ENCODE data around the gene CUEDC1.

CUEDC1 gene

DNA sequence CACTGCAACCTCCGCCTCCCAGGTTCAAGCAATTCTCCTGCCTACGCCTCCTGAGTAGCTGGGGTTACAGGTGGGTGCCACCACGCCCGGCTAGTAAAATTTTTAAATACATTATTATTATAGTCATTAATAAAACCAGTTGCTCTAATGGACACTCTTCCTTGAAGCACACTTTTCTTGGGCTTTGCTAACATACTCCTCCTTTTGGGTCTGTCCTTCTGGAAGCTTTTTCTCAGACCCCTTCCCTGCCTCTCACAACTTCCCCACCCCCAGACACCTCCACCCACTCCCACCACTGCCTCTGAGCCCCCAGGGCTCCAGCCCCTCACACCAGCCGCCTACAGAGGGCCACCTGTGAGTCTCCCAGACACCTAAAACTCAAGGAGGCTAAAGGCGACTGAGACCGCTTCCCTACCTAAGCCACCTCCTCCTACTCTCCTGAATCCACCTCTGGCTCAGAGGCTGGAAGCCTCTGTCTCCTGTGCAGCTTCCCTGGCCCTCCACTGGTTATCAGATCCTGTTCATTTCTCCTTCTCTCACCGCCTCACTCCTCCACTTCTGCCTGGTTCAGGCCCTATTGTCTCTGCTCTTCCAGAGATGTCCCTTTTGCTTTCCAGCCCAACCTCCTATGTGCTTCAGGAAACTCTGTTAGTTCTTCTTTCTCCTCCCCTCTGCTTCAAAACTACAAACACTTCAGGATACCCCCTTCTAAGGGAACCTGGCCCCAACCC is 2.1 kb upstream of the CUEDC1 start:
- DNase-seq: no peak

DNA sequence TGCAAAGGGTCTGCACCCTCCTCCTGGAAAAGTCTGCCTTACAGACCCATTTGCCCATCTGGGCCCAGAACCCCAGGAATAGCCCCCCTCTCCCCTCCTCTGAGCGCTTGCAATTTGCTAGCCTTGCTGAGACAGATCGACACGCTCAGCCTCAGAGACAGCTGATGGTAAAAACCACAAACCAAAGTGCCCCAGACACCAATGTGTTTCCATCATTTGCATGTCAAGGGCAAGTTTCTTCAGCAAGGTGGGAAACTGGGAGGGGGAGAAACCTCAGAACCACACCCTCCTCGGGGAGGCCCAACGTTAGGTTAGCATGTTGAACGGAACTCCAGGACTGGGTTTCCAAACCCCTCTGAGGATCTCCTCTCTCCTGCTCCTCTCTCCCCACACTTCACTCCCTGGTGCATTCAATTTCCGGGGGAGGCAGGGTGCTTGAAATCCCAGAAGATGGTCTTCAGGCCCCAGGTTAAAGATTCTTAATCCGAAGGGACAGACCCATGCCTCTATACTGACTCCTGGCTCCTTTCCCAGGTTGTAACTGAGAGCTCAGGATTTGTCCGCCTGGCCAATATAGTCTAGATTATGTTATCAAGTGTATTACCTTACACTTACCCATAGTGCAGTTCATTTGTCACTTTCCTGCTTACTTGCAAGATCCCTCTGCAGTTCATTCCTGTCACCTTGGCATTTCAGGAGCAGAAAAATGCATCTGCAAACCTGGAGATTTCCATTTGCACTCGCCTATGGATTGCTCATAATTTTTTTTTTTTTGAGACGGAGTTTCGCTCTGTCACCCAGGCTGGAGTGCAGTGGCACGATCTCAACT is 1.3 kb upstream of the CUEDC1 start:
- DNase-seq: no peak

DNA sequence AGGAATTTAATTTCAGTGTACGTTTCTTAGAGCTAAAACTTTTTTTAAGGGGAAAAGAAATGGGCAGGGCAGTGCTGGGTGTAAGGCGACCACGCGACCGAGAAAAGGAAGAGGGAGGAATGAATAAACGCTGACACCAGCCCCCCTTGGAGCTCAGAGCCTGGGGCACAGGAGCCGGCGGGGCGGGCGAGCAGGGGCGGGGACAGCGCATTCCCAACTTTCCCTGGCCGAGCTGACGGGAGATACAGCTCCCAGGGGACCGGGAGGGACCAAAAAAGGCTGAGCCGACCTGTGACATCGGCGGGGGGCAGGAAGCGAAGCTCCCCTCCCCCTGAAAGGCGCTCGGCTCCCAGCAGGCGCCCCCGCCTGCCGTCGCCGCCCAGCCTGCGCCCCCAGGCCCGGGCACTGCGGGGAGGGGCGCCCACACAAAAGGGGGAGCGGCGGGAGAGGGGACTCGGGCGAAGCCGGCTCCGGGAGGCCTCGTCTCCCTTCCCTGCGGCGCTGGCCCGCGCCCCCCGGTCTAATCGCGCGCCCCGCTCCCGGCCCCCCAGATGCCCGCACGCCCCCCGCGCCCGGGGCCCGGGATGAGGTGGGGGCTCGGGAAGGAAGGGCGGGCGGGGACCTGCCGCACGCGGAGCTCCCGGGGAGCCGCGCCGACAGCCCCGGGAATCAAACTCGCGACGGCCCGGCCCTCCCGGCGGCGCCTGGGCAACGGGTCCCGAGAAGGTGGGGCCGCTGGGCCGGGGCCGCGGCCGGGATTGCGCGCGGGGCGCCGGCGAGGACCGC is 622 bp downstream of the CUEDC1 start:
- no peak for DNase-seq

- no peak for DNase-seq
These were observed 1.4 kb downstream of the CUEDC1 start for GRCh38 chr17:57953705-57954396.

DNA sequence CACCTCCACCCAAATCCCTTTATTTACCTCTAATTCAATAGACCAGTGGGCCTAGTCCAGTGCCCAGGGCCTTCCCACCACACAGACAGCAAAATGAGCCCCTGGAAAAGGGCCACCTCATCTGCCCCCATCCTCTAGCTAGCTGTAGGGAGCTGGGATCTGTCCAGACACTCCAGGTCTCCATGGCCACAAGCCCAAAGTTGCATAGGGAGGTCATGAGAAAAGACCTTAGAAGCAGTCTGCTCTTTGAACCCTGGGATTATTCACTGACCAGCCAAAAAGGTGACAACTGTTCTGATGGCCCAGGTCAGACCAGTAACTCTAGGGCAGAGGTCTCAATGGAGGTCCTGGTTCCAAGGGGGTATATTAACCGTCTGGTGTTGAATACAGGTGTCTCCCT is 2.0 kb downstream of the CUEDC1 start:
- no peak for DNase-seq

GRCh38 chr17:57949649-57950048 is 5.6 kb downstream of the CUEDC1 start:
- DNase-seq: no peak

DNA sequence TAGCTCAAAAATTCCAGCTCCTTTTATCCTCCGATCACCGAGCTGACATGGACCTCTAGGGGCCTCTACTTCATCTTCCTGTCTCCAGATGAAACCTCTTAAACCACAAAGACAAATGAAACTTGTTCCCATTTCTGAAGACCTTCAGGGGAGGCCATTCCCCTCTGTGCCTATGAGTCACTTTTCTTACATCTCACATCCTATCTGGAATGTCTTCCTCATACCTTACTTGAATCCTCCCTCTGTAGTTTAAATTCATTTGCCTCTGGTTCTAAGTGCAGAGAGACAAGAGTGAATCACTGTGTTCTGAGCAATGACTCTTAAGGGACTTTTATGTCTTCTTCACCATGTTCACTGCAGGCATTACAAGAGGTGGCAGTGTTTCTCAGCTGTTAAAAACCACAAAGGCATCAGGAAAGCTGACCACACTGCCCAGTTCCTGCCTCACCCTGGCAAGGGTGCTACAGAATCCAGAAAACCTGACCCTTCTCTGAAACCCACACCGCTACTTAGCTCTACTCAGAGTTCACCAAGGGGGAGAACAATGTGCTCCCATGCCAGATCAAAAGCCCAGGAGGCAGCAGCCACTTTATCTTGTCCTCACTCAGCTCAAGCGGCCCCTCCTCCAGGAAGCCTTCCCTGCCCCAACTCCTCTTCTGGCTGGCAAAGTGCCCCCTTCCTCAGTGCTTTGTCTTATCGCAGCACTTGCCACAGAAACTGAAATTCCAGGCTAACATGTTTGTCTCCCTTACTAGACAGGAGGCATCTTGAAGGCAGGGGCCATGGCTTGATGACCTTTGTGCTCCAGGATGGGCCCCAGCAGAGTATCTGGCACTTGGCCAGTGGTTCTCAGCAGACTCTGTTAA is 6.4 kb downstream of the CUEDC1 start:
- DNase-seq: no peak

- DNase-seq: no peak
These were observed 7.0 kb downstream of the CUEDC1 start for GRCh38 chr17:57948169-57948554.

DNA sequence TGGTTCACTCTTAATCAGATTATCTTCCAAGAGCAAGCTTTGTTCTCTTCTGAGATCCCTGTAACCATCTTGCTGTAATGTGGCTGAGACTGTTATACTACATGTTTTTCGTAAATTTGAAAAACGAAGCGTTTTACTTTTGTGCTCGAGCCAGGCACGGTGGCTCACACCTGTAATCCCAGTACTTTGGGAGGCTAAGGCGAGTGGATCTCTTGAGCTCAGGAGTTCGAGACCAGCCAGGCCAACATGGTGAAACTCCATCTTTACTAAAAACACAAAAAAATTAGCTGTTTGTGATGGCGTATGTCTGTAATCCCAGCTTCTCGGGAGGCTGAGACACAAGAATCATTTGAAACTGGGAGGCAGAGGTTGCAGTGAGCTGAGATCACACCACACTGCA is 7.8 kb downstream of the CUEDC1 start:
- DNase-seq: no peak

DNA sequence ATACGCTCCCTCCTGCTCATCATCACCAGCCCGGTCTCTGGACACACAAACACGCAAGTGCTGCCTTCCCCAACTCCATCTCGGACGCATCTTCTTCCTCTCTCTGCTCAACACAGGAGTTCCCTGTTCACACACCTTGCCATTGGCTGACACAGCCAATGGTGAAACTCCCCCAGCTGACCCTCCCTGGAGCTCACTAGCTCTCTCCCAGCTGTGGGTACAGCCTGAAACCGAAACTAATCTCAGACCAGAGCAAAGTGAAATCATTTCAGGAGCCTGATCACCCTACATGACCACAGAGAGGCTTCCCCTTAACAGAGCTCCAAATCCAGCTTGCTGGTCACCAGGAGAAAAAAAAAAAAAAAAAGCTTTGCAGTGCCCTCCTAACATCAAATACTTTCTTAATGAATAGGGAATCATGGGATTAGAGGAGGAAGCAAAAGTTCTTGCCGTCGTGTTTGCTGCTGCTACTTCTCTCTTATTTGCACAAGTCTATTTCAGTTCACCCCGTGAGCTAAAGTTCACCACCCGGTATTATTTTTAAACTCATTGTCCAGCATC is 8.3 kb downstream of the CUEDC1 start:
- DNase-seq: no peak

- no peak for DNase-seq
These were observed 9.0 kb downstream of the CUEDC1 start for GRCh38 chr17:57945996-57946797.

DNA sequence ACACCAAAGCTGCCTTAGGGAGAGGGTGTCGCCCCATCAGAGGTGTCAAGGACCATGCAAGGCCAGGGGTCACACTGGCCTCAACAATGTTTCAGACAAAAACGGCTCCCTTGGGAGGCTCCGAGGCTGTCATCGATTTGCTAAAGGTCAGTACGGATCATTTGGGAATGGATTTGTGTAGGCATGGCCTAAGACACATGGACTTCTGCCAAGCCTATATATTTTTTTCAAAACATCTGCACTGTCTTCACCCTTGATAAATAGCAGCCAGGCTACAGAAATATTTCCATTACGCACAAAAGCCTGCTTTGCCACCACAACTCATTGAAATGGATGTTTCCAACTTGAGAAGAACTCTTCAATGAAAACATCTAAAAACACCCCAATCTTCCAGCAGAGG is 10.3 kb downstream of the CUEDC1 start:
- no peak for DNase-seq

DNA sequence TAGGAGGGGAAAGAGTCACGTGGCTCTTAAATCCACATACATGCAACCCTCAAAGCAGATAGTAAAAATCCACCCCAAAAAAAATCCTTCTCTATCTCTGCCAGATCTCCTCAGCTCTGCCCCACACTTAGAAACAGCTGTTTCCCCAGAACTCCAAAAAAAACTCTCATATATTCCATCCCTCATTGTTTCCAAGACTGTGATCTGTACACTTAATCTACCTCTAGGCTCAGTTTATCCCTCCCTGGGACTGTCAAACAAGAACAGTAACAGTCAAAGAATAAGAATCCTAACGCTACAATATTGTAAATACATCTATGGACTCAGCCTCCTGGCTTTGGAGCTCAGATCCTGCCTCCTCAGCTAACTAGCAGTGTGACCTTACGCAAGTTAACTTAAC is 11.6 kb downstream of the CUEDC1 start:
- DNase-seq: no peak

DNA sequence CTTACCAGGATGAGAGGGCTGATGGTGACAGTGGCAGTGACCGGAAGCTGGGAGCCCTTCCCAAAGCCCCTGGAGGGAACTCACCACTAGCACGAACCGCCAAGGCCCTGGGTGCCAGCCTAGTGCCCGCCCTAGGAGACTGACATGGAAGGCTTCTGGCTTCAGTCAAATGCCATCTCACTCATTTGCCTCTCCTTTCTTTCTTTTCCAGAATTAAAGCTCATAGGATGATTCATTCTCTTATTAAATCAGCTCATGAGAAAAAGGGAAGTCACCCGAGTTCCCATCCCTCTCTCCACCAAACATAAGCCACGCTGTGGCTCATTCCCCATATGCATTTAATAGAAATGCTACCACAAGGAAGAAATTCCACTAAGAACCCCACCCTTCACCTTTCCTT is 12.1 kb downstream of the CUEDC1 start:
- DNase-seq: no peak

DNA sequence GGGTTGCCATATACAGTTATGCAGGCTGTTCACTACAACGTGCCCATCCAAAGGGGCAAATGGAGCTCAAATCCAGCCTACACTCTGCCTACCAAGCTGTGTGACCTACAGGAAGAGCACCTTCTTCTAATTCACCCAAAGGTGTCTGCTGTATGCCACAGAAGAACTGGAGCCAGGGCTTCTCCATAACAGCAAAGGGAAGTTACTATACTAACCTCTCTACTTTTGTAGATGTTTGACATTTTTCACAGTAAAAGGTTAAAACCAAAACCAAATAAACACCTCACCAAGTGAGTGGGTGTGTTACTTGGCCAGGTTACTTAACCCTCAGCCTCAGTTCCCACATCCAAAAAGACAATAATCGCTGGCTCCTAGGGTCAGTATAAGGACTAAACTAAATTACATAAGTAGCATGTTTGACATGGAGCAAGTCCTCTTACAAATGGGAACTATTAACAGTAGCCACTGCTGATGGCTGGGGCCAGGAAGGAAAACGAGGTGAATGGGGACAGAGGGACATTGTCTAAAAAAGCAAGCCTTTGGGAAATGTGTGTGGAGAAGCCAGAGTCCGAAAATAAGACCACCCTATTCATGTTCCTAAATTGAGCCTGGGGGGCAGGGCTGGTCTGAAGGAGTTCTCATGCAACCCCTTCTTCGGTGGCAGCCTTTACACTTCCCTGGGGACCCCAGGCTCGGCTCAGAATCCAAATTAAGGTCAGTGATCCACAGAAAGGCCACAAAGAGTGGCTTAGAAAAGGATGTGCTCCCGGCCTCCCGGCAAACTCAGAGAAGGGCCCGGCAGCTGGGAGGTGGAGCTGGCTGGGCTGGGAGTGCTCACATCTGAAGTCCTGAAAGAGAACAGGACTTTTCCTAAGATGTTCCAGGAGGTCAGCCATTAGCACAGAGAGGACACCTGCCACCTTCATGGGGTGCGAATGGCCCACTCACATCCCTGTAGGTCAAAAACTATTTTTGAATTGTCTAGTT is 13.5 kb downstream of the CUEDC1 start:
- DNase-seq: no peak

- no peak for DNase-seq
These were observed 14.4 kb downstream of the CUEDC1 start for GRCh38 chr17:57940653-57941329.

DNA sequence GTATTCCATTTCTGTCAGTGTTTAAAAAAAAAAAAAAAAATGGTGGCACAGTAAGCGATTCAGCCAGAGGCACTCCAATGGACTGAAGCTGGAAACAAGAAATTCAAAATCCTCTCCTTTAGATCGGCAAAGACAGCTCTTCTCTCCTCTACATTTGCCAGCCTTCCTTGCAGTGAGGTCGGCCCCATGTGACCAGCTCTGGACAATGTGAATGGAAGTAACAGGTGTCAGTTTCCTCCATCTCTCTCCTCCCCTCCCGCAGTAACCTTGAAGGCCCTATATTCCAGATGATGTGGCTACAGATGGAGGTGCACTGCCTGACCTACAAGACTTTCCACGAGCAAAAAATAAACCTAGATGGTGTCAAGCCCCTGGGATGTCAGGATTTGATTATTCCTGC is 15.0 kb downstream of the CUEDC1 start:
- DNase-seq: no peak

- no peak for DNase-seq
These were observed 15.4 kb downstream of the CUEDC1 start for GRCh38 chr17:57939797-57940196.

GRCh38 chr17:57938061-57938502 is 17.1 kb downstream of the CUEDC1 start:
- no peak for DNase-seq
